PC-3 (cell line): ENCODE results near the gene PINLYP.

Experiments
- EZH2 ChIP-seq: fragments of 300-600 bp; sonication (generic); IDR thresholded peaks from one replicate; pipeline ENCODE4 v1.6.1; 2017; ENCODE audit warnings: antibody characterized with exemption, mild to moderate bottlenecking, low read length; ENCODE audit not compliant: unreplicated experiment
- EZH2phosphoT487 ChIP-seq: fragments of 300-600 bp; sonication (generic); IDR thresholded peaks from 2 replicates; pipeline ENCODE4 v1.6.1; 2018; ENCODE audit warnings: mild to moderate bottlenecking, antibody characterized with exemption, low read length, borderline replicate concordance

GRCh38 chr19:43525836-43526771 is 49.5 kb upstream of the PINLYP start:
- TF ChIP-seq EZH2 (no peak), EZH2phosphoT487 (no peak)
